Liver (tissue), 9 donors: ENCODE data around the gene CC2D2A. TPM values are rescaled to one million over a fixed set of nuclear protein-coding genes. Genes with fewer than 3 reads are reported as not detected.

ENCODE experiments used
- DNase-seq: peaks from one replicate; pipeline ENCODE4 v3.0.0-alpha.2; 2017; ENCODE audit warnings: low spot score
- H3K27ac ChIP-seq, 2 donors: one replicate each; pipeline ENCODE4 v1.7.0; 2013; ENCODE audit warnings: inconsistent platforms in 2 of 2, low read length in 2 of 2, control low read depth in 1 of 2, low read depth in 1 of 2, mild to moderate bottlenecking in 1 of 2
- H3K27me3 ChIP-seq, 4 donors: one replicate each; pipeline versions ENCODE4 v1.6.1 to v1.7.0; 2013; ENCODE audit warnings: low read length in 3 of 4, inconsistent platforms in 1 of 4, mild to moderate bottlenecking in 1 of 4, moderate library complexity in 1 of 4; ENCODE audit not compliant: control insufficient read depth in 4 of 4, insufficient read depth in 4 of 4
- H3K36me3 ChIP-seq, 4 donors: one replicate each; pipeline versions ENCODE4 v1.6.1 to v1.7.0; 2013; ENCODE audit warnings: low read length in 3 of 4, mild to moderate bottlenecking in 3 of 4, low read depth in 1 of 4, moderate library complexity in 1 of 4; ENCODE audit not compliant: control insufficient read depth in 4 of 4, insufficient read depth in 3 of 4
- H3K4me1 ChIP-seq, 4 donors: one replicate each; pipeline versions ENCODE4 v1.6.1 to v1.7.0; 2013; ENCODE audit warnings: low read length in 3 of 4, mild to moderate bottlenecking in 3 of 4, moderate library complexity in 1 of 4; ENCODE audit not compliant: control insufficient read depth in 4 of 4, insufficient read depth in 4 of 4
- H3K4me3 ChIP-seq, 3 donors: one replicate each; pipeline versions ENCODE4 v1.6.1 to v1.7.0; 2013; ENCODE audit warnings: low read length in 3 of 3, control low read depth in 1 of 3, low read depth in 1 of 3, mild to moderate bottlenecking in 1 of 3
- H3K9ac ChIP-seq, 2 donors: one replicate each; pipeline ENCODE4 v1.7.0; 2013; ENCODE audit warnings: low read length in 2 of 2, mild to moderate bottlenecking in 2 of 2, moderate library complexity in 2 of 2, control low read depth in 1 of 2, low read depth in 1 of 2
- H3K9me3 ChIP-seq, 4 donors: one replicate each; pipeline versions ENCODE4 v1.6.1 to v1.7.0; 2013; ENCODE audit warnings: low read length in 3 of 4; ENCODE audit not compliant: control insufficient read depth in 4 of 4
- FOXA1 ChIP-seq: IDR thresholded peaks from 2 replicates; pipeline ENCODE4 v1.6.1; 2016; ENCODE audit warnings: antibody characterized with exemption
- HNF4A ChIP-seq, 2 donors: conservative IDR thresholded peaks; 2 replicates each; pipeline ENCODE4 v1.6.1; 2016; ENCODE audit warnings: antibody characterized with exemption in 2 of 2, mild to moderate bottlenecking in 2 of 2
- HNF4G ChIP-seq: IDR thresholded peaks from 2 replicates; pipeline ENCODE4 v1.6.1; 2016; ENCODE audit warnings: antibody characterized with exemption
- JUND ChIP-seq, 2 donors: IDR thresholded peaks; 2 replicates each; pipeline ENCODE4 v1.6.1; 2016; ENCODE audit warnings: antibody characterized with exemption in 2 of 2
- NR2F2 ChIP-seq: IDR thresholded peaks from 2 replicates; pipeline ENCODE4 v1.6.1; 2016; ENCODE audit warnings: antibody characterized with exemption
- RAD21 ChIP-seq, 2 donors: IDR thresholded peaks; 2 replicates each; pipeline ENCODE4 v1.6.1; 2016; ENCODE audit warnings: antibody characterized with exemption in 2 of 2, mild to moderate bottlenecking in 2 of 2
- RXRA ChIP-seq, 2 donors: IDR thresholded peaks; 2 replicates each; pipeline ENCODE4 v1.6.1; 2017 to 2018; ENCODE audit warnings: antibody characterized with exemption in 2 of 2, mild to moderate bottlenecking in 1 of 2
- SP1 ChIP-seq: IDR thresholded peaks from 2 replicates; pipeline ENCODE4 v1.6.1; 2018; ENCODE audit warnings: antibody characterized with exemption, mild to moderate bottlenecking
- TAF1 ChIP-seq: conservative IDR thresholded peaks from 2 replicates; pipeline ENCODE4 v1.6.1; 2016; ENCODE audit warnings: antibody characterized with exemption, mild to moderate bottlenecking
- YY1 ChIP-seq: IDR thresholded peaks from 2 replicates; pipeline ENCODE4 v1.6.1; 2016; ENCODE audit warnings: antibody characterized with exemption, mild to moderate bottlenecking
- WGBS: extraction: QIAGEN DNeasy Blood & Tissue Kit; methylation state at CpG from one replicate; pipeline ENCODE4 v1.1.7; 2013; 5-methylcytosine and 5-hydroxymethylcytosine counted together
- polyA plus RNA-seq, 2 donors: library from polyadenylated mRNA; stranded (reverse) in 1 of 2; unstranded in 1 of 2; fragments of 200-250 nt in 1 of 2; fragments of >200 nt in 1 of 2; fragmentation: Nextera tagmentation in 1 of 2; extraction: Ambion mirVana in 1 of 2; gene quantifications; one replicate each; pipeline versions ENCODE4 v1.2.1 to v1.2.3, GENCODE V29; 2013 to 2015
- total RNA-seq, 2 donors: library from RNA; depleted of rRNA; stranded (reverse); fragments of >200 nt; gene quantifications; one replicate each; pipeline ENCODE4 v1.2.3, GENCODE V29; 2014
- TF ChIP-seq, protein P1 (sequence below): IDR thresholded peaks from 2 replicates; pipeline ENCODE4 v1.6.1; 2016; ENCODE audit warnings: antibody characterized with exemption
- TF ChIP-seq, protein P2 (sequence below): IDR thresholded peaks from 2 replicates; pipeline ENCODE4 v1.6.1; 2016; ENCODE audit warnings: antibody characterized with exemption
- TF ChIP-seq, protein P3 (sequence below): IDR thresholded peaks from 2 replicates; pipeline ENCODE4 v1.6.1; 2016; ENCODE audit warnings: antibody characterized with exemption, mild to moderate bottlenecking
- TF ChIP-seq, protein P4 (sequence below): IDR thresholded peaks from 2 replicates; pipeline ENCODE4 v1.6.1; 2016; ENCODE audit warnings: antibody characterized with exemption
- TF ChIP-seq, protein P5 (sequence below): fragments of 150-350 bp; IDR thresholded peaks from 2 replicates; pipeline ENCODE4 v1.5.1; 2017; ENCODE audit warnings: improper control_type of control experiment, low read depth, low read length; ENCODE audit not compliant: missing input control
- donor health status: healthy.
- donor health status: healthy.
- donor health status: healthy.
- donor health status: healthy.
- donor health status: healthy.

Gene CC2D2A
- total and polyA plus RNA-seq, 4 donors: 2.3 to 3.8 (median 2.9) TPM

DNA sequence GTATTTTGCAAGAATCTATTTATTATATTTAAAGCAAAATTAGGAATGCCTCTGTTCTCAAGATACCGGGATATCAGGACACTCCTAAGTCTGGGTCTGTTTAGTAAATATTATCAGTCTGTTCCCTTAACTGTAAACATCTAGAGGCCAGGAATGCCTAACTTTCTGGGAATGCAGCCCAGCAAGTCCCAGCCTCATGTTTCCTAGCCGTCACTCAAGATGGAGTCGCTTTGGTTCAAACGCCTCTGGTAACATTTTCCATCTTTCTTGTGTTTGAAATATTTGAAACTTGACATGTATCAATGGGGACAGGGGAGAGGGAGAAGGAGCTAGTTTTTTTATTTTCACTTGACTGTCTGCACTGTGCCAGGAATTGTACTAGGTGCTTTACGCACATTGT is 100.1 kb downstream of the CC2D2A start:
- Histone ChIP-seq H3K36me3 (peaks cover 3 to 16% (median 12%) of the 10 kb centered on the region in 4 donors), H3K9me3 (no peaks in the 10 kb centered on the region), H3K27me3 (no peaks in the 10 kb centered on the region), H3K27ac (no peak overlapping the region), H3K4me1 (no peaks in the 10 kb centered on the region), H3K9ac (no peak overlapping the region), H3K4me3 (no peak overlapping the region)
- TF ChIP-seq FOXA1 (no peak), RAD21 (IDR thresholded peaks at IDR 0.05) (no peak), RXRA (IDR thresholded peaks at IDR 0.05) (no peak), NR2F2 (no peak), TAF1 (no peak), SP1 (no peak), HNF4G (no peak)
- TF ChIP-seq, protein P1, sequence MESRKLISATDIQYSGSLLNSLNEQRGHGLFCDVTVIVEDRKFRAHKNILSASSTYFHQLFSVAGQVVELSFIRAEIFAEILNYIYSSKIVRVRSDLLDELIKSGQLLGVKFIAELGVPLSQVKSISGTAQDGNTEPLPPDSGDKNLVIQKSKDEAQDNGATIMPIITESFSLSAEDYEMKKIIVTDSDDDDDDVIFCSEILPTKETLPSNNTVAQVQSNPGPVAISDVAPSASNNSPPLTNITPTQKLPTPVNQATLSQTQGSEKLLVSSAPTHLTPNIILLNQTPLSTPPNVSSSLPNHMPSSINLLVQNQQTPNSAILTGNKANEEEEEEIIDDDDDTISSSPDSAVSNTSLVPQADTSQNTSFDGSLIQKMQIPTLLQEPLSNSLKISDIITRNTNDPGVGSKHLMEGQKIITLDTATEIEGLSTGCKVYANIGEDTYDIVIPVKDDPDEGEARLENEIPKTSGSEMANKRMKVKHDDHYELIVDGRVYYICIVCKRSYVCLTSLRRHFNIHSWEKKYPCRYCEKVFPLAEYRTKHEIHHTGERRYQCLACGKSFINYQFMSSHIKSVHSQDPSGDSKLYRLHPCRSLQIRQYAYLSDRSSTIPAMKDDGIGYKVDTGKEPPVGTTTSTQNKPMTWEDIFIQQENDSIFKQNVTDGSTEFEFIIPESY: no peak
- TF ChIP-seq, protein P2, sequence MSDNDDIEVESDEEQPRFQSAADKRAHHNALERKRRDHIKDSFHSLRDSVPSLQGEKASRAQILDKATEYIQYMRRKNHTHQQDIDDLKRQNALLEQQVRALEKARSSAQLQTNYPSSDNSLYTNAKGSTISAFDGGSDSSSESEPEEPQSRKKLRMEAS: no peak
- no peak for DNase-seq
- 96% methylated on average over 5 of the region's 5 CpGs for WGBS

DNA sequence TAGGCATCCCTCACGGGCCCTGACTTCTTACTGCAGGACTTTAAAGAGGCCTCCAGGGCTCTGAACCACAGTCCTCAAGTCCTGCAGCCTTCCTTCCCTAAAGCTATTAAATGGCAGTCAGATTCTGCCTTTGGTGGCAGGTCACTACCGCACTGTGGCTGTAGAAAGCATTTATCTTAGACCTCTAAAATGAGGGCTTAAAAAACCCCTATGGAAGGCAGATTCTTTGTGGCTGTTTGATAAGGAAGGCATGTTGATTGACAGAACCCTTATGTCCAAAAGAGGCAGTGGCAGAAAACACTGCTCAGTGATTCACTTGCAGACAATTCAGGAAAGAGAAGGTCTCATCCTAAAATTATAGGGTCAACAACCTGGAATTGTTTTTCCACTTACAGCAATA is 106.3 kb downstream of the CC2D2A start:
- peaks cover 0 to 2% (median 0%) of the 10 kb centered on the region in 4 donors for H3K36me3 ChIP-seq
- H3K27ac ChIP-seq: no peak overlapping the region
- DNase-seq: no peak
- H3K4me1 ChIP-seq: no peaks in the 10 kb centered on the region
- no peaks in the 10 kb centered on the region for H3K9me3 ChIP-seq
- H3K4me3 ChIP-seq: no peak overlapping the region
- no peak overlapping the region for H3K9ac ChIP-seq
- H3K27me3 ChIP-seq: no peaks in the 10 kb centered on the region
- WGBS: 67% methylated on average over 2 of the region's 2 CpGs
- TF ChIP-seq TAF1: no peak
- TF ChIP-seq RAD21 (IDR thresholded peaks at IDR 0.05): no peak

DNA sequence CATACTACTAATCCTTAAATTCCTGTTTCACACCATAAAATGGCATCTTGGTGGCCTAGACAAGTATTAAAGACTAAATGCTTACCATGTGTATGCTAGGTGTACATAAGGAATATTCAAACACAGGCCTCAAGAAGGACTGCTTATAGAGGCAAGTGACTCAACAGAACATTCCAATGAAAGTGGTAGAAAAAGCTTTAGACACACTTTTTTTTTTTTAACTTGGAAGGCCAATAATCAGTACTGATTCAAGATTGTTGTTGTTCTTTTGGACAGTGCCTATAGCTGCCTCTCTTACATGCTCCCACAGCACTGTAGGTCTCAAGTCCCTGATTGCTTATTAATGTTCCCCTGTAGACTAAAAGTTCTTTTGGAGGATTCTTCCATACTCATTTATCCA is 107.8 kb downstream of the CC2D2A start:
- Histone ChIP-seq H3K27me3 (no peaks in the 10 kb centered on the region), H3K4me3 (no peak overlapping the region), H3K36me3 (peaks cover 0 to 2% (median 0%) of the 10 kb centered on the region in 4 donors), H3K27ac (no peak overlapping the region), H3K9ac (no peak overlapping the region), H3K4me1 (no peaks in the 10 kb centered on the region), H3K9me3 (no peaks in the 10 kb centered on the region)
- no peak for DNase-seq
- no peak for TF ChIP-seq HNF4A (conservative IDR thresholded peaks at IDR 0.05)
- TF ChIP-seq, protein P3, sequence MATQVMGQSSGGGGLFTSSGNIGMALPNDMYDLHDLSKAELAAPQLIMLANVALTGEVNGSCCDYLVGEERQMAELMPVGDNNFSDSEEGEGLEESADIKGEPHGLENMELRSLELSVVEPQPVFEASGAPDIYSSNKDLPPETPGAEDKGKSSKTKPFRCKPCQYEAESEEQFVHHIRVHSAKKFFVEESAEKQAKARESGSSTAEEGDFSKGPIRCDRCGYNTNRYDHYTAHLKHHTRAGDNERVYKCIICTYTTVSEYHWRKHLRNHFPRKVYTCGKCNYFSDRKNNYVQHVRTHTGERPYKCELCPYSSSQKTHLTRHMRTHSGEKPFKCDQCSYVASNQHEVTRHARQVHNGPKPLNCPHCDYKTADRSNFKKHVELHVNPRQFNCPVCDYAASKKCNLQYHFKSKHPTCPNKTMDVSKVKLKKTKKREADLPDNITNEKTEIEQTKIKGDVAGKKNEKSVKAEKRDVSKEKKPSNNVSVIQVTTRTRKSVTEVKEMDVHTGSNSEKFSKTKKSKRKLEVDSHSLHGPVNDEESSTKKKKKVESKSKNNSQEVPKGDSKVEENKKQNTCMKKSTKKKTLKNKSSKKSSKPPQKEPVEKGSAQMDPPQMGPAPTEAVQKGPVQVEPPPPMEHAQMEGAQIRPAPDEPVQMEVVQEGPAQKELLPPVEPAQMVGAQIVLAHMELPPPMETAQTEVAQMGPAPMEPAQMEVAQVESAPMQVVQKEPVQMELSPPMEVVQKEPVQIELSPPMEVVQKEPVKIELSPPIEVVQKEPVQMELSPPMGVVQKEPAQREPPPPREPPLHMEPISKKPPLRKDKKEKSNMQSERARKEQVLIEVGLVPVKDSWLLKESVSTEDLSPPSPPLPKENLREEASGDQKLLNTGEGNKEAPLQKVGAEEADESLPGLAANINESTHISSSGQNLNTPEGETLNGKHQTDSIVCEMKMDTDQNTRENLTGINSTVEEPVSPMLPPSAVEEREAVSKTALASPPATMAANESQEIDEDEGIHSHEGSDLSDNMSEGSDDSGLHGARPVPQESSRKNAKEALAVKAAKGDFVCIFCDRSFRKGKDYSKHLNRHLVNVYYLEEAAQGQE: no peak
- no peak for TF ChIP-seq SP1
- no peak for TF ChIP-seq YY1
- no peak for TF ChIP-seq HNF4G
- TF ChIP-seq, protein P4, sequence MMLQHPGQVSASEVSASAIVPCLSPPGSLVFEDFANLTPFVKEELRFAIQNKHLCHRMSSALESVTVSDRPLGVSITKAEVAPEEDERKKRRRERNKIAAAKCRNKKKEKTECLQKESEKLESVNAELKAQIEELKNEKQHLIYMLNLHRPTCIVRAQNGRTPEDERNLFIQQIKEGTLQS: no peak
- no peak for TF ChIP-seq RXRA (IDR thresholded peaks at IDR 0.05)
- no peak for TF ChIP-seq FOXA1
- no peak for TF ChIP-seq JUND (IDR thresholded peaks at IDR 0.05)
- no peak for TF ChIP-seq RAD21 (IDR thresholded peaks at IDR 0.05)
- TF ChIP-seq, protein P5, sequence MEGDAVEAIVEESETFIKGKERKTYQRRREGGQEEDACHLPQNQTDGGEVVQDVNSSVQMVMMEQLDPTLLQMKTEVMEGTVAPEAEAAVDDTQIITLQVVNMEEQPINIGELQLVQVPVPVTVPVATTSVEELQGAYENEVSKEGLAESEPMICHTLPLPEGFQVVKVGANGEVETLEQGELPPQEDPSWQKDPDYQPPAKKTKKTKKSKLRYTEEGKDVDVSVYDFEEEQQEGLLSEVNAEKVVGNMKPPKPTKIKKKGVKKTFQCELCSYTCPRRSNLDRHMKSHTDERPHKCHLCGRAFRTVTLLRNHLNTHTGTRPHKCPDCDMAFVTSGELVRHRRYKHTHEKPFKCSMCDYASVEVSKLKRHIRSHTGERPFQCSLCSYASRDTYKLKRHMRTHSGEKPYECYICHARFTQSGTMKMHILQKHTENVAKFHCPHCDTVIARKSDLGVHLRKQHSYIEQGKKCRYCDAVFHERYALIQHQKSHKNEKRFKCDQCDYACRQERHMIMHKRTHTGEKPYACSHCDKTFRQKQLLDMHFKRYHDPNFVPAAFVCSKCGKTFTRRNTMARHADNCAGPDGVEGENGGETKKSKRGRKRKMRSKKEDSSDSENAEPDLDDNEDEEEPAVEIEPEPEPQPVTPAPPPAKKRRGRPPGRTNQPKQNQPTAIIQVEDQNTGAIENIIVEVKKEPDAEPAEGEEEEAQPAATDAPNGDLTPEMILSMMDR: no peak
- TF ChIP-seq, protein P1: no peak
